ENCODE measurements around the gene ATG9A.

ATG9A gene

GRCh38 chr2:219219784-219220532, 9.5 kb downstream of the ATG9A start:
- DNase-seq, result no peak

- peak; percentile 89 for DNase-seq
These were observed 10.4 kb downstream of the ATG9A start, which contains the start of gene ABCB6 for GRCh38 chr2:219218732-219219701. ABCB6 (minus strand) TSS chr2:219218958; CDS start chr2:219218673, 285 bp downstream.

GRCh38 chr2:219218217-219218731, 11.2 kb downstream of the ATG9A start:
- DNase-seq, result peak; percentile 18

GRCh38 chr2:219216535-219216915, 12.9 kb downstream of the ATG9A start:
- no peak for DNase-seq

GRCh38 chr2:219215871-219216534, 13.4 kb downstream of the ATG9A start:
- no peak for DNase-seq

GRCh38 chr2:219214786-219215185, 14.7 kb downstream of the ATG9A start:
- no peak for DNase-seq

- DNase-seq, result no peak
These were observed 15.3 kb downstream of the ATG9A start for GRCh38 chr2:219214141-219214540.

GRCh38 chr2:219213486-219214071, 15.9 kb downstream of the ATG9A start:
- DNase-seq, result no peak

GRCh38 chr2:219213026-219213415, 16.4 kb downstream of the ATG9A start:
- DNase-seq, result no peak

GRCh38 chr2:219210886-219211362, 18.5 kb downstream of the ATG9A start:
- DNase-seq, result no peak

- DNase-seq, result no peak
These were observed 19.1 kb downstream of the ATG9A start for GRCh38 chr2:219210196-219210885.

GRCh38 chr2:219209236-219210195, 19.9 kb downstream of the ATG9A start:
- no peak for DNase-seq

GRCh38 chr2:219207884-219208740, 21.3 kb downstream of the ATG9A start:
- DNase-seq, result no peak

- DNase-seq, result no peak
These were observed 22.1 kb downstream of the ATG9A start for GRCh38 chr2:219207134-219207883.

GRCh38 chr2:219206328-219207133, 22.9 kb downstream of the ATG9A start, which contains the start of gene ZFAND2B:
ZFAND2B (plus strand) TSS chr2:219206782; CDS start chr2:219206988, 206 bp downstream.
- DNase-seq, result peak; percentile 96

- DNase-seq, result no peak
These were observed 23.5 kb downstream of the ATG9A start for GRCh38 chr2:219205981-219206327.

- DNase-seq, result no peak
These were observed 24.3 kb downstream of the ATG9A start for GRCh38 chr2:219205165-219205538.
